ENCODE data around the gene LILRA6. TPM values are rescaled to one million over a fixed set of nuclear protein-coding genes. Genes with fewer than 3 reads are reported as not detected.

Gene LILRA6
- total RNA-seq, 1 experiment from 2014 or later, result not detected

DNA sequence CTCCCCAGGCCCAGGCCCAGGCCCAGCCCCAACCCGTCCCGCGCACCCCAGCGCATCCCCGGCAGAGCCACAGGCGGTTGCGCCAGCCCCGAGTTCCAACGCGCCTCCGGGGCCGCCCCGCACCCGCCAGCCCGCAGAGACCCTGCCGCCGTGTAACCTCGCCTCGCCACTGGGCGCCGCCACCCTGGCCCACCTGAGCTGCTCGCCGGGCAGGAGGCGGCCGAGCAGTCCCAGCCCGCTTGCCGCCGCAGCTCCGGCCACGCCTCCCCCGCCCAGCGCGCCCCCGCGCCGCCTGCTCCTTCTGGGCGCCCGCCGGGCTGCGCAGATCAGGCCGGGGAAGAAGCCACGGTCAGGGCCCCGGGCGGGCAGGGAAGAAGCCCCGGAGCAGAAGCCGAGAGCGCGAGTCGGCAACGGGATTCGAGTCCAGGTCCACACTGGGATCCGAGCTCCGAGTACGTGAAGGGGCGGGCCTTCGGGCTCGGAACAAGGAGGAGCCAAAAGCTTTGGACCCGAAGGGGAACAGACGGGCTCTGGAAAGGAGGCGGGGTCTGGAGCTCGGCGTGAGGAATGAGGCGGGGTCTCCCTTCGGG, 53.4 kb downstream of the LILRA6 start, which contains the start of gene MBOAT7:
Gene MBOAT7, minus strand, starts transcription at position 436 of the 590 bp plus-strand sequence. CDS start 1,072 bp downstream, outside the sequence.
- peak in 1 of 2 experiments; percentile 92 for DNase-seq
- Histone ChIP-seq H3K4me3 (ENCODE audit: low read depth, low read length) (peak within 1 kb of the TSS; percentile 97), H3K36me3 (ENCODE audit: control insufficient read depth, insufficient read depth, low read length) (no peaks in the 10 kb centered on the region), H3K4me1 (0 out of 2 replicates have a peak, but pooled peaks cover 6% of the 10 kb centered on the region), H3K27me3 (replicated peaks; ENCODE audit: control insufficient read depth, insufficient read depth, low read length) (no peaks in the 10 kb centered on the region), H3K9me3 (no peaks in the 10 kb centered on the region)
- Mint-ChIP-seq H3K36me3 (ENCODE audit: insufficient read depth, unreplicated experiment) (peaks cover 73% of the 10 kb centered on the region), H3K9me3 (ENCODE audit: unreplicated experiment) (no peaks in the 10 kb centered on the region), H3K27me3 (ENCODE audit: insufficient read depth, unreplicated experiment) (no peaks in the 10 kb centered on the region), H3K4me1 (ENCODE audit: low read depth, unreplicated experiment) (peaks cover 34% of the 10 kb centered on the region), H3K4me3 (ENCODE audit: unreplicated experiment) (peak within 1 kb of the TSS; percentile 85), H3K27ac (ENCODE audit: unreplicated experiment) (peak within 1 kb of the TSS; percentile 98)
- CTCF ChIA-PET, result interaction anchor here (0.6 to 3.4 kb wide), 18 partner anchors 9 to 1465 kb away, joined by 3 to 56 read pairs (median 4); partner anchors contain the start of genes CNOT3, LENG1, LENG8 and LENG9
- TF ChIP-seq, protein P1, sequence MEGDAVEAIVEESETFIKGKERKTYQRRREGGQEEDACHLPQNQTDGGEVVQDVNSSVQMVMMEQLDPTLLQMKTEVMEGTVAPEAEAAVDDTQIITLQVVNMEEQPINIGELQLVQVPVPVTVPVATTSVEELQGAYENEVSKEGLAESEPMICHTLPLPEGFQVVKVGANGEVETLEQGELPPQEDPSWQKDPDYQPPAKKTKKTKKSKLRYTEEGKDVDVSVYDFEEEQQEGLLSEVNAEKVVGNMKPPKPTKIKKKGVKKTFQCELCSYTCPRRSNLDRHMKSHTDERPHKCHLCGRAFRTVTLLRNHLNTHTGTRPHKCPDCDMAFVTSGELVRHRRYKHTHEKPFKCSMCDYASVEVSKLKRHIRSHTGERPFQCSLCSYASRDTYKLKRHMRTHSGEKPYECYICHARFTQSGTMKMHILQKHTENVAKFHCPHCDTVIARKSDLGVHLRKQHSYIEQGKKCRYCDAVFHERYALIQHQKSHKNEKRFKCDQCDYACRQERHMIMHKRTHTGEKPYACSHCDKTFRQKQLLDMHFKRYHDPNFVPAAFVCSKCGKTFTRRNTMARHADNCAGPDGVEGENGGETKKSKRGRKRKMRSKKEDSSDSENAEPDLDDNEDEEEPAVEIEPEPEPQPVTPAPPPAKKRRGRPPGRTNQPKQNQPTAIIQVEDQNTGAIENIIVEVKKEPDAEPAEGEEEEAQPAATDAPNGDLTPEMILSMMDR (IDR thresholded peaks at IDR 0.05; ENCODE audit: insufficient read depth in 1 of 2, low read depth in 1 of 2, low read length in 1 of 2, severe bottlenecking in 1 of 2, unreplicated experiment in 1 of 2), result peak; percentile 34 to 45
- intact Hi-C loops (cut with micrococcal nuclease; ENCODE audit: unreplicated experiment), result loop anchor here (1.0 kb wide), 2 partner anchors 30 to 43 kb away; partner anchors contain the start of gene LENG1
- no TSS peak for BruUV-seq (replicated peaks)
- POLR2A ChIA-PET, result interaction anchor here (0.5 to 5.7 kb wide), 18 partner anchors 9 to 322 kb away, joined by 3 to 98 read pairs (median 6); partner anchors contain the start of genes CNOT3, LENG1, LENG8 and LENG9

DNA sequence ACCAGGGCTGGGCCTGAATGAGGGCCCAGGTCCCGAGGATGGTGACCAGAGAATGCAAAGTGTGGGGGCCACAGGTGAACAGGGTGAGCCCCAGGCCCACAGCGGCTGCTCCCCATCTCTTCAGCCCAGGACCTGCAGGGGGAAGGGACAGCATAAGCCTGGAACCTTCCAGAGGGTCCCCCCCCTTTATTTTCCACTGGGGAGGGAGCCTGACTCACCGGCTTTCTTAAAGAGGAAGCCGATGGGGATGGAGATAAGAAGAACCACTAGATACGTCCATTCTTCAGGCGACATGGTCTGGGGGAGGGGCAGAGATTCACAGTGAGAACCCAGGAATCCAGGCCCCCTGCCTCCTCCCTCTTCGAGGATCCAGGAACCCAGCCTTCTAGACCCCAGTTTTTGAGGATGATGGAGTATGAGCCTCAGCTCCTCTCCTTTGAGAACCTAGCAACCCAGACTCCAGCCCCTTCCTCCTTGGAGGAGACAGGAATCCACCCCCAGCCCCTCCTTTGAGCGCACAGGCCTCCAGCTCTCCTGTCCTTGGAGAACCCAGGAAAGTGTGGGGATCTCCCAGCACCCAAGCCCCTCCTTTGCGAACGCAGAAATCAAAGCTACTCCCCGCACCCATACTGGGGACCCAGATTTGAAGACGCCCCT, 54.2 kb downstream of the LILRA6 start:
- no peaks in the 10 kb centered on the region for H3K27me3 ChIP-seq (replicated peaks; ENCODE audit: control insufficient read depth, insufficient read depth, low read length)
- BruUV-seq (replicated peaks), result TSS peak; percentile 26
- Mint-ChIP-seq H3K9me3 (ENCODE audit: unreplicated experiment) (no peaks in the 10 kb centered on the region), H3K4me1 (ENCODE audit: low read depth, unreplicated experiment) (peaks cover 34% of the 10 kb centered on the region), H3K27me3 (ENCODE audit: insufficient read depth, unreplicated experiment) (no peaks in the 10 kb centered on the region), H3K36me3 (ENCODE audit: insufficient read depth, unreplicated experiment) (peaks cover 75% of the 10 kb centered on the region), H3K4me3 (ENCODE audit: unreplicated experiment) (peak overlapping the region; percentile 85), H3K27ac (ENCODE audit: unreplicated experiment) (peak overlapping the region; percentile 98)
- intact Hi-C loops (cut with micrococcal nuclease; ENCODE audit: unreplicated experiment), result no loop called here
- peak overlapping the region; percentile 71 for H3K4me3 ChIP-seq (ENCODE audit: low read depth, low read length)
- 0 out of 2 replicates have a peak, but pooled peaks cover 6% of the 10 kb centered on the region for H3K4me1 ChIP-seq
- ChIA-PET POLR2A (interaction anchor here (0.7 to 5.7 kb wide), 8 partner anchors 11 to 73 kb away, joined by 3 to 98 read pairs (median 12); partner anchors contain the start of genes CNOT3, PRPF31, RPS9 and TFPT), CTCF (interaction anchor here (0.6 to 3.4 kb wide), 6 partner anchors 14 to 792 kb away, joined by 3 to 56 read pairs (median 8); partner anchors contain the start of genes LENG1 and TMC4)
- TF ChIP-seq, protein P1 (IDR thresholded peaks at IDR 0.05; ENCODE audit: insufficient read depth in 1 of 2, low read depth in 1 of 2, low read length in 1 of 2, severe bottlenecking in 1 of 2, unreplicated experiment in 1 of 2), result no peak
- no peaks in the 10 kb centered on the region for H3K36me3 ChIP-seq (ENCODE audit: control insufficient read depth, insufficient read depth, low read length)
- no peak for DNase-seq
- H3K9me3 ChIP-seq, result no peaks in the 10 kb centered on the region

DNA sequence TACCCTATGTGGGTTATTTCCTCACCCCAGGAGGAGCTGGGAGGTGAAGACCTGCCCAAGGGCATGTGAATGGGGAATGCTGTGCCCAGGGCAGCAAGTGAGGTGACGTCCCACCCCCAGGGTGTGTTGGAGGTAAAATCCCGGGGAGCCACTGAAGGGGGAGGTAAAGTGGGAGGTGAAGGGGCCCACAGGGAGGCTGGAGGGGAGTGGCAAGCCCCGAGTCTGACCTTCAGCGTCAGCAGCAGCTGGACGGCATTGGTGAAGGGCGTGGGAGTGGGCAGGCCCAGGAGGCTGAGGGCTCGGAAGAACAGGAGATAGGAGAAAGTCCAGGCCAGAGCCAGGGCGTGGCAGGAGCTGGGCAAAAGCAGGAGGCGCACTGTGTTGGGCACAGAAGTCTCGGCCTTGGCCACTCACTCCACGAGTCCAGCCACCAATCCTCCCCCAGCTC, 55.6 kb downstream of the LILRA6 start:
- Histone ChIP-seq H3K27me3 (replicated peaks; ENCODE audit: control insufficient read depth, insufficient read depth, low read length) (no peaks in the 10 kb centered on the region), H3K4me1 (0 out of 2 replicates have a peak, but pooled peaks cover 6% of the 10 kb centered on the region), H3K4me3 (ENCODE audit: low read depth, low read length) (no peak overlapping the region), H3K9me3 (no peaks in the 10 kb centered on the region), H3K36me3 (ENCODE audit: control insufficient read depth, insufficient read depth, low read length) (no peaks in the 10 kb centered on the region)
- Mint-ChIP-seq H3K36me3 (ENCODE audit: insufficient read depth, unreplicated experiment) (peaks cover 62% of the 10 kb centered on the region), H3K4me1 (ENCODE audit: low read depth, unreplicated experiment) (peaks cover 20% of the 10 kb centered on the region), H3K27ac (ENCODE audit: unreplicated experiment) (peak overlapping the region; percentile 98), H3K9me3 (ENCODE audit: unreplicated experiment) (no peaks in the 10 kb centered on the region), H3K27me3 (ENCODE audit: insufficient read depth, unreplicated experiment) (no peaks in the 10 kb centered on the region), H3K4me3 (ENCODE audit: unreplicated experiment) (peak overlapping the region; percentile 85)
- ChIA-PET POLR2A (interaction anchor here (0.6 kb wide), 1 partner anchor 931 kb away, joined by 4 read pairs; no protein-coding TSS in a partner anchor), CTCF (interaction anchor here (3.4 kb wide), 1 partner anchor 14 kb away, joined by 56 read pairs; the partner anchor contains the start of gene TMC4)
- intact Hi-C loops (cut with micrococcal nuclease; ENCODE audit: unreplicated experiment), result no loop called here
- DNase-seq, result no peak
- no TSS peak for BruUV-seq (replicated peaks)
- TF ChIP-seq, protein P1 (IDR thresholded peaks at IDR 0.05; ENCODE audit: insufficient read depth in 1 of 2, low read depth in 1 of 2, low read length in 1 of 2, severe bottlenecking in 1 of 2, unreplicated experiment in 1 of 2), result no peak

All from Caco-2 (cell line).